Epidermal melanocyte (primary cell): ENCODE data around the gene KTN1.

Source experiments
- DNase-seq: peaks from one replicate; pipeline ENCODE4 v3.0.0; 2011; ENCODE audit warnings: low spot score; ENCODE audit not compliant: insufficient read length

KTN1 gene

DNA sequence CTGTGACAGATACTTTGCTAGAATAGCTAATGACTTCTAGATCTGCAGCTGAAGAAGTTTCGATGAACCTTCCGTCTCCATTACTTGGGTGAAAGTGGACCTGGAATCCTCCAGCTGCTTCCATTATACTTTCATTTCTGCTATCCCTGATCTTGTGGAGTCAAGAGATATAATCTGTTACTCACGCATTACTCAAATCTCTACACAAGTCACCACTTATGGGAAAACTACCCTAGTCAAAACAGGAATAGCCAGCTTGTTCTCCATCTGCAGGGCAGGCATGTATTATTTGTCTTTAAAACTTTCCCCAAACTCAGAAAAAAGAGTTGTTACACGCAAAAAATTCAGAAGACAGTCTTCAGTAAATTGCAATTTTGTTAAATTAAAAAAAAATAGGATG lies 2.8 kb upstream of the KTN1 start:
- DNase-seq: no peak

GRCh38 chr14:55578511-55578910 lies 1.5 kb upstream of the KTN1 start:
- DNase-seq: no peak

DNA sequence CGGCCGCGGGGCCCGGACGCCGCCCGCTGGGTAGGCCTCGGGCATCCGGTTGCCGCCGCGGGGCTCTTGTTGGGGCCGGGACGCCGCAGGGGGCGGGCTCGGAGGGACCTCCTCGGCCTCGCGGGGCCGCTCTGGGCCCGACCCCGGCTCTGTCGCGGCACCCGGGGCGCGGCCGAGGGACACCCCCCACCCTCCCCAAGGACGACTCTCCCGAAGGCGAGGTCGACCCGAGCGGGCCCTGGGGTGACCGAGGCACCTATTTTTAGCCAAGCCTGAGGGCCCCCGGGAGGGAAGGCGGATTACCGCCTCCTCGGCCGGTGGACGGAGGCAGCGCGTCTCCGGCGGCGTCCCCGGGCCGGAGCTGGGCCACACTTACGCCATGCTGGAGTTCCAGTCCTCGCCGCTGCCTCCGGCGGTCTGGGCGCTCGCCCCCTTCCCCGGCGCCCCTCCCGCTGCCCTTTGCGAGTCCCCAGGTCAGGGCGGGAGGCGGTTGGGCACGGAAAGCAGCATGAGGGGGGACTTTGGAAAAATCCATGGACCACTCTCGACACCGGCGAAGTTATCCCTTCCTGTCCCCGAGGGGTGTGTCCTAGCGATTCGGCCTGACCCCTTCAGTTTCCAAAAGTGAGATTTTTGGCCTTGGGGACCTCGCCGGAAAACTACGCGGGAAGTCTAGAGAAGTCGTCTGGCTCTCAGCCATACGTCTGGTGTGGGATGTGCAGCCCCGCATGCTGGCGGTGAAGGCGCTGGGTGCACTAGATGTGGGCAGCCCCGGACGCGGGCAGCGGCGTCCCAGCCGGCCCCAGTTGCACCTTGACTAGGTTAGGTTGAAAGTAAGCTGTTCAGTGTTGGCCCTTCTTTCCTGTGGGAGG lies 699 bp downstream of the KTN1 start:
- no peak for DNase-seq

DNA sequence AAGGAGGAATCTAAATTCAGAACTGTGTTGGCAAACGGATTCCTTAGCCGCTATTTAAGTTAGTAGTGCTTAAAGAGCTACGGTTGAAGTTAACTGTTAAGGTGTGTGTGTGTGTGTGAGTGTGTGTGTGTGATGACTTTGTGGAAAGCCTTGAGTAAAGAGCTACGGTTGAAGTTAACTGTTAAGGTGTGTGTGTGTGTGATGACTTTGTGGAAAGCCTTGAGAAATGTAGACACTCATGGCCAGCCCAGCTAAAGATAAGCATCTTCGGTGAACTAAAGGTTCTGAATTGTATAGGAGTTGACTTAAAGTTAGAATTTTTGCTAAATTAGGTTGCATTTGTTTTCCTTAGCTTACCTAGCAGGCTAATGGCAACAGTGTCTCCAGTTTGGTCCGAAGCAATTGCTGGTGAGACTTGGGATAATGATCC lies 1.4 kb downstream of the KTN1 start:
- no peak for DNase-seq

DNA sequence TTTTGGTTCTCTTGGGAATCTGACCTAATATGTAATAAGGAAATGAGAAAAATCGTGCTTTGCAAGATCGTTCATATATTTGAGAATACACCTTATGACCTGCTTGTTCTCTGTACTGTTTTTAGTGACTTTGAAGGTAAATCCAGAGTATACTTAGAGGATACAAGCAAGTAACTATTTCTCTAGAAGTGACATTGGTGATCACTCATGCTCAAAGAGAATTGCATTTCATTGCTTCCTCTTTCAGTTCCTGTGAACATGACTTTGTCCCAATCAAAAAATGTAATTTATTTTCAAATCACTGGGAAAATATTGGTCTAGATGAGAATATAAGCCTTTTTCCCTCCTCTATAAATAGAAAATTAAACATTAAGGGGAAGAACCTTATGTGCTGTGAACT lies 2.7 kb downstream of the KTN1 start:
- DNase-seq: no peak

- no peak for DNase-seq
These were observed 4.0 kb downstream of the KTN1 start for GRCh38 chr14:55583942-55584468.

- DNase-seq: no peak
These were observed 5.8 kb downstream of the KTN1 start for GRCh38 chr14:55585854-55586253.

DNA sequence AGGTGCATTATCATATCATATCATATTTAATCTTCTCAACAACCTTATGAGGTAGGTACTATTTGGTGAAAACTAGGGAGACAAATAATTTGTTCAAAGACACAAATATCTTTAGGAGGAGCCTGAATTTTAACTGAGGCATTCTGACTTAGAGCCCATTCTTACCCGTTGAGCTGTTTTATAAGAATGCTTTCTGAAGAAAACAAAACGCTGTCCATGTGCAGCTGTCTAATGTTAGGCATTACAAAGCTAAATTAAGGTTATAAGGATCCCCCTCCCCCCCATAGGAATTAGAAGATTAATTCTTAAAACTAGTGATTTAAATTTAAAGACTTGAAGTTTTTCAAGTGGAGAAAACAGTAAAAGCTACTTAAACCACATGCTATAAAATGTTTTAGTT lies 6.4 kb downstream of the KTN1 start:
- DNase-seq: no peak

DNA sequence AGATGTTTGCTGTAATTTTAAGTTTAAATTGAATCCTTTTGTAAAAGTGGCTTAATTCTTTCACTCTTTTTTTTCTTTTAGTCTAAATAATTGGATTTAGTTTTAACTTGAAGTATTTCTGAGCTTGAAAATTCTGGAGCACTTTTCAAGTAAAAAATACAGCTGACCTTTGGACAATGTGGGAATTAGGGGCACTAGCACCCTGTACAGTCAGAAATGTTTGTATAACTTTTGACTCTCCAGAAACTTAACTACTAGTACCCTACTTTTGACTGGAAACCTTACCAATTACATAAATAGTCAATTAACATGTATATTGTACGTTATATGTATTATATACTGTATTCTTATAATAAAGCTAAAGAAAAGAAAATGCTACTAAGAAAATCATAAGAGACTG lies 7.8 kb downstream of the KTN1 start:
- DNase-seq: no peak

GRCh38 chr14:55588259-55588699 lies 8.3 kb downstream of the KTN1 start:
- DNase-seq: no peak

GRCh38 chr14:55589171-55589570 lies 9.2 kb downstream of the KTN1 start:
- DNase-seq: no peak

DNA sequence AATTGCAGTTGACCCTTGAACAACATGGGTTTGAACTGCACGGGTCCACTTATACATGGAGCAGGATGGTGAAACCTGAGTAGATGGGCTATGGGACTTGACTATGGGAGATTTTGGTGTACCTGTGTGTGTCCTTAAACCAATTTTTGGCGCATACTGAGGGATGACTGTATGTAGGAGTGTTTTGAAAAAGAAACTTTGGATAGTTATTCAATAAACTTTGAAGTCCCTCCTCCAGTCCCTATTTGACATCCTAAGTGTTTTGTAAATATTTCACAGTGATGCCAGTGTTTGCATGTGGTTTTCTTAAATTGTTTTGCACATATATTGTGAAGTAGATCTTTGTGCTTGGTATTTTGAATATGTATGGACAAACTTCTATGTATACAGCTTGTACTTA lies 12.4 kb downstream of the KTN1 start:
- DNase-seq: no peak

- DNase-seq: no peak
These were observed 13.7 kb downstream of the KTN1 start for GRCh38 chr14:55593698-55594097.

- DNase-seq: no peak
These were observed 19.4 kb downstream of the KTN1 start for GRCh38 chr14:55599250-55599879.

DNA sequence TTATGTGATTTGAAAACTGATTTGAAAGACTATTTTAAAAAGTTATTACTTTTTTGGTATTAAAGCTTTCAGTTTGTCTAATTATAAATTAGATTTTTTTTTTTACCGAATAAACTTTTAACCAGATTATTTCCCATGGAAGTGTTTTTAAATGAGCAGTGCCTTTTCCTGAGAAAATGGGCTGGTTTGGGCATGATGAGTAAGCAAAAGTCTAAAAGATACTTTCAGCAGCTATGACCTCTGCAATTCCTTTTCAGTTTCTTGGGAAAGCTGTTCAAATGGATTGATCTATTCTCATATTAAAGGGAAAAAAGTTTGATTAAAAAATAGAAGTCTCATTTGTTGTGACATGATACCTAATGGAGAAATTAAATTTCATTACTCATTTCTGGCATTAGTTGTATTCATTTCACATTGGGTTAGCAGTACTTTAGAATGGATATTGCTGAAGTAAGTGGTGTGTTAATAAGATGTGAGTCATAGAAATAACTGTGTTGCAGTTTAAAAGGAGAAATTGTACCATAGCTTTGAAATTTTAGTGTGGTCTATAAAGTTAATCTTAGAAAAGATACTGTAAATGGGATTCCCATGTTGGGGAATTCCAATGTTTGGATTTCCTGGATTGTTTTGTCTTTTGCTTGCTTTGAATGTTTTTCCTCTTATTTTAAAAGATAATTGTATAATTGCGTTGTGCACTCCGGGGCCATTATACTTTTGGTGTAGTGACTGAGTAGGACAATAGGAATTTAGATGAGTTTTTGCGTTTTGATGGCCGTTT lies 21.0 kb downstream of the KTN1 start:
- no peak for DNase-seq

- no peak for DNase-seq
These were observed 23.5 kb downstream of the KTN1 start for GRCh38 chr14:55603401-55603953.

DNA sequence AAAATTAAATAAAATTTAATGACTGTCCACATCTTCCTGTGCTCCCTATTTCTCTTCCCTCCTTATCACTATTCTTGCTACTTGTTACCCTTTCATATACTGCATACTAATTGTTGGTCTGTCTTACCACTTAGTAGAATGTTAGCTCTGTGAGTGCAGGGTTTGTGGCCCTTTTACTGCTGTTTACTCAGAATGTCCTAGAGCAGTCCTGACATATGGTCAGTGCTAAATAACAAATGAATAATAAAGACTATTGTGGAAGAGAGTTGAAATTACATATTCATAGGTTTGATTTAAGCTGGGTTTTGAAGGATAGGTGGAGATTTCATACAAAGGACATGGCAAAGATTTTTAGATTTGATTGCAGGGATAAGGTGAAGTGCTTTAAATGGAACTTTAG lies 24.5 kb downstream of the KTN1 start:
- no peak for DNase-seq

- DNase-seq: no peak
These were observed 25.0 kb downstream of the KTN1 start for GRCh38 chr14:55604900-55605418.

- no peak for DNase-seq
These were observed 25.8 kb downstream of the KTN1 start for GRCh38 chr14:55605793-55606192.

DNA sequence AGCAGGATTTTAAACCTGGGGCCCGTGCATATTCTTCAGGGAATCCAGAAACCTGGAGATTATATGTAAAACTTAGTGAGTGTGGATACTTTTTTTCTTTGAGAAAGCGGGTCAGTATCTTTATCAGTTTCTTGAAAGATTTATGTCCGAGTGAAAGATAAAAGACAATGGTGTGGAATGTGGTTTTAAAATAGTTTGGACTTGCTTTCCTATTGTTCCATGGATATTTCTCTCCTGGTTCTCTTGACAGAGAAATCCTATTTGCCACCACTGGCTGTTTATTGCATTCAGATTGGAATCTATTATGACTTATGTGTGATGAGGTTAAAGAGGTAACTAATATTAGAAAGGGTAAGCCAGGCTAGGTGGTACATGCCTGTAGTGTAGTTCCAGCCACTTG lies 27.4 kb downstream of the KTN1 start:
- no peak for DNase-seq

GRCh38 chr14:55609681-55610080 lies 29.7 kb downstream of the KTN1 start:
- DNase-seq: no peak
